ENCODE results near the gene PLAU.
"Not testable (repeated sequence)": the region's sequence is repeated elsewhere in the genome, so short reads cannot be mapped to it uniquely, and the experiment has no call there.

PLAU gene

GRCh38 chr10:73950155-73950948 lies 39.4 kb downstream of the PLAU start:
- no peak for DNase-seq (ENCODE audit: low spot score)

- no peak for DNase-seq (ENCODE audit: low spot score)
Observed at GRCh38 chr10:73953665-73954064, 42.7 kb downstream of the PLAU start.

GRCh38 chr10:73954737-73955136 lies 43.8 kb downstream of the PLAU start:
- DNase-seq (ENCODE audit: low spot score), result no peak

- DNase-seq (ENCODE audit: low spot score), result no peak
Observed at GRCh38 chr10:73955719-73956118, 44.8 kb downstream of the PLAU start.

- no peak for DNase-seq (ENCODE audit: low spot score)
Observed at GRCh38 chr10:73956476-73957359, 45.8 kb downstream of the PLAU start.

GRCh38 chr10:73959484-73960243 lies 48.7 kb downstream of the PLAU start:
- no peak for DNase-seq (ENCODE audit: low spot score)

- DNase-seq (ENCODE audit: low spot score), result no peak
Observed at GRCh38 chr10:73962386-73962785, 51.5 kb downstream of the PLAU start.

- DNase-seq (ENCODE audit: low spot score), result not testable (repeated sequence)
Observed at GRCh38 chr10:73963533-73963932, 52.6 kb downstream of the PLAU start.

GRCh38 chr10:73964743-73965142 lies 53.8 kb downstream of the PLAU start:
- DNase-seq (ENCODE audit: low spot score), result no peak

- DNase-seq (ENCODE audit: low spot score), result not testable (repeated sequence)
Observed at GRCh38 chr10:73965267-73965889, 54.4 kb downstream of the PLAU start.

GRCh38 chr10:73965890-73966768 lies 55.2 kb downstream of the PLAU start:
- peak; percentile 95 for DNase-seq (ENCODE audit: low spot score)

- DNase-seq (ENCODE audit: low spot score), result no peak
Observed at GRCh38 chr10:73967022-73967429, 56.1 kb downstream of the PLAU start.

Data from RKO (cell line).